H9 (cell line): ENCODE measurements around the gene ETV6. TPM values are rescaled to one million over a fixed set of nuclear protein-coding genes. Genes with fewer than 3 reads are reported as not detected.

Source experiments
- DNase-seq: peaks from one replicate; pipeline ENCODE4 v3.0.0-alpha.2; 2017
- H2AFZ ChIP-seq: one replicate; pipeline ENCODE4 v1.6.1; 2013; ENCODE audit warnings: mild to moderate bottlenecking, low read length, control low read depth, moderate library complexity
- H2AK5ac ChIP-seq: 2 replicates; pipeline ENCODE4 v1.6.1; 2013; ENCODE audit warnings: low read length, control low read depth, mixed read lengths; ENCODE audit not compliant: insufficient read length
- H2BK120ac ChIP-seq: one replicate; pipeline ENCODE4 v1.6.1; 2013; ENCODE audit warnings: low read depth, mild to moderate bottlenecking, low read length, control low read depth, inconsistent platforms; ENCODE audit not compliant: poor library complexity, severe bottlenecking
- H2BK12ac ChIP-seq: 2 replicates; pipeline ENCODE4 v1.6.1; 2013; ENCODE audit warnings: low read length, control low read depth, mixed read lengths, low read depth; ENCODE audit not compliant: insufficient read length
- H2BK15ac ChIP-seq: 2 replicates; pipeline ENCODE4 v1.6.1; 2013; ENCODE audit warnings: low read depth, low read length, control low read depth
- H2BK20ac ChIP-seq: one replicate; pipeline ENCODE4 v1.6.1; 2013; ENCODE audit warnings: low read depth, mild to moderate bottlenecking, low read length, control low read depth, inconsistent platforms; ENCODE audit not compliant: poor library complexity, severe bottlenecking
- H2BK5ac ChIP-seq: 2 replicates; pipeline ENCODE4 v1.6.1; 2013; ENCODE audit warnings: low read length, control low read depth, mixed read lengths; ENCODE audit not compliant: insufficient read length
- H3K14ac ChIP-seq: 2 replicates; pipeline ENCODE4 v1.6.1; 2013; ENCODE audit warnings: low read length, control low read depth; ENCODE audit not compliant: insufficient read depth
- H3K18ac ChIP-seq: 2 replicates; pipeline ENCODE4 v1.6.1; 2013; ENCODE audit warnings: low read depth, mild to moderate bottlenecking, mixed read lengths, low read length, control low read depth; ENCODE audit not compliant: insufficient read length
- H3K23ac ChIP-seq: 2 replicates; pipeline ENCODE4 v1.6.1; 2013; ENCODE audit warnings: low read length, control low read depth, mixed read lengths, low read depth; ENCODE audit not compliant: insufficient read length
- H3K23me2 ChIP-seq: 2 replicates; pipeline ENCODE4 v1.6.1; 2013; ENCODE audit warnings: low read depth, mild to moderate bottlenecking, mixed read lengths, low read length, control low read depth; ENCODE audit not compliant: insufficient read length, poor library complexity, severe bottlenecking
- H3K27ac ChIP-seq: 2 replicates; pipeline ENCODE4 v1.5.1; 2013; ENCODE audit warnings: low read length, control low read depth, mixed read lengths, low read depth; ENCODE audit not compliant: insufficient read length
- H3K27me3 ChIP-seq: 2 replicates; pipeline ENCODE4 v1.6.1; 2013; ENCODE audit warnings: low read length, control low read depth, inconsistent platforms; ENCODE audit not compliant: insufficient read depth
- H3K4ac ChIP-seq: 2 replicates; pipeline ENCODE4 v1.6.1; 2013; ENCODE audit warnings: low read depth, mild to moderate bottlenecking, control low read depth, inconsistent platforms, low read length, moderate library complexity
- H3K4me1 ChIP-seq: 2 replicates; pipeline ENCODE4 v1.6.1; 2013; ENCODE audit warnings: low read length, control low read depth, inconsistent platforms; ENCODE audit not compliant: insufficient read depth
- H3K4me2 ChIP-seq: 2 replicates; pipeline ENCODE4 v1.6.1; 2013; ENCODE audit warnings: low read length, control low read depth, mixed read lengths; ENCODE audit not compliant: insufficient read length, insufficient read depth
- H3K56ac ChIP-seq: 2 replicates; pipeline ENCODE4 v1.6.1; 2013; ENCODE audit warnings: low read depth, mild to moderate bottlenecking, mixed read lengths, low read length, control low read depth; ENCODE audit not compliant: insufficient read length
- H3K79me1 ChIP-seq: 2 replicates; pipeline ENCODE4 v1.6.1; 2013; ENCODE audit warnings: low read depth, mild to moderate bottlenecking, moderate library complexity, low read length, control low read depth, inconsistent platforms; ENCODE audit not compliant: insufficient read depth, poor library complexity, severe bottlenecking
- H3K79me2 ChIP-seq: 2 replicates; pipeline ENCODE4 v1.6.1; 2013; ENCODE audit warnings: low read length, control low read depth, inconsistent platforms; ENCODE audit not compliant: insufficient read depth
- H3K9ac ChIP-seq: 2 replicates; pipeline ENCODE4 v1.6.1; 2013; ENCODE audit warnings: low read length, control low read depth, mixed read lengths; ENCODE audit not compliant: insufficient read length; ENCODE audit errors: extremely low read depth
- H3K9me3 ChIP-seq: one replicate; pipeline ENCODE4 v1.6.1; 2013; ENCODE audit warnings: low read depth, low read length, inconsistent platforms; ENCODE audit not compliant: control insufficient read depth
- H3T11ph ChIP-seq: one replicate; pipeline ENCODE4 v1.6.1; 2013; ENCODE audit warnings: mild to moderate bottlenecking, low read length, control low read depth, inconsistent platforms
- H4K20me1 ChIP-seq: one replicate; pipeline ENCODE4 v1.6.1; 2013; ENCODE audit not compliant: control insufficient read depth, insufficient read length, insufficient read depth
- H4K5ac ChIP-seq: 2 replicates; pipeline ENCODE4 v1.6.1; 2013; ENCODE audit warnings: low read depth, mild to moderate bottlenecking, mixed read lengths, low read length, control low read depth; ENCODE audit not compliant: insufficient read length
- H4K8ac ChIP-seq: replicated peaks from 2 replicates; pipeline ENCODE4 v1.6.1; 2013; ENCODE audit warnings: low read length, control low read depth, mixed read lengths, low read depth; ENCODE audit not compliant: insufficient read length
- H4K91ac ChIP-seq: 2 replicates; pipeline ENCODE4 v1.6.1; 2013; ENCODE audit warnings: low read depth, mild to moderate bottlenecking, moderate library complexity, mixed read lengths, low read length, control low read depth; ENCODE audit not compliant: insufficient read length
- H3K27ac Mint-ChIP-seq, 3 experiments: 2 replicates in 2 of 3; 3 replicates in 1 of 3; pipeline ENCODE4 v1.8.0; 2020 to 2021; ENCODE audit warnings: mixed read lengths in 3 of 3, mild to moderate bottlenecking in 1 of 3, moderate library complexity in 1 of 3
- H3K27me3 Mint-ChIP-seq: 2 replicates; pipeline ENCODE4 v1.8.0; 2021; ENCODE audit warnings: low read depth, mild to moderate bottlenecking, moderate library complexity, mixed read lengths
- H3K36me3 Mint-ChIP-seq, 3 experiments: 2 replicates in 2 of 3; 3 replicates in 1 of 3; pipeline ENCODE4 v1.8.0; 2020 to 2021; ENCODE audit warnings: low read depth in 3 of 3, mixed read lengths in 3 of 3; ENCODE audit not compliant: insufficient read depth in 1 of 3
- H3K4me1 Mint-ChIP-seq, 2 experiments: 2 replicates each; pipeline ENCODE4 v1.8.0; 2020; ENCODE audit warnings: mixed read lengths in 2 of 2
- H3K4me3 Mint-ChIP-seq, 2 experiments: 2 replicates in 1 of 2; 3 replicates in 1 of 2; pipeline ENCODE4 v1.8.0; 2020 to 2021; ENCODE audit warnings: mild to moderate bottlenecking in 2 of 2, mixed read lengths in 2 of 2, moderate library complexity in 1 of 2
- H3K9me3 Mint-ChIP-seq, 2 experiments: 2 replicates in 1 of 2; 3 replicates in 1 of 2; pipeline ENCODE4 v1.8.0; 2020; ENCODE audit warnings: mild to moderate bottlenecking in 2 of 2, mixed read lengths in 2 of 2, moderate library complexity in 1 of 2
- CTCF ChIP-seq: fragments of 200-600 bp; sonication (generic); conservative IDR thresholded peaks from 3 replicates; pipeline ENCODE4 v1.8.0; 2021; ENCODE audit warnings: antibody characterized with exemption, mild to moderate bottlenecking
- WGBS: extraction: QIAGEN DNeasy Blood & Tissue Kit; methylation state at CpG from one replicate; pipeline ENCODE4 v1.1.7; 2013; ENCODE audit warnings: missing lambda C conversion rate, low lambda C conversion rate, mixed read lengths; ENCODE audit not compliant: insufficient read length; ENCODE audit errors: extremely low coverage; 5-methylcytosine and 5-hydroxymethylcytosine counted together
- total RNA-seq: library from RNA; stranded (reverse); gene quantifications from 2 replicates; pipeline ENCODE4 v1.2.1, GENCODE V29; 2021

ETV6 gene
- total RNA-seq, 1 experiment from 2014 or later, result 28.7 TPM

DNA sequence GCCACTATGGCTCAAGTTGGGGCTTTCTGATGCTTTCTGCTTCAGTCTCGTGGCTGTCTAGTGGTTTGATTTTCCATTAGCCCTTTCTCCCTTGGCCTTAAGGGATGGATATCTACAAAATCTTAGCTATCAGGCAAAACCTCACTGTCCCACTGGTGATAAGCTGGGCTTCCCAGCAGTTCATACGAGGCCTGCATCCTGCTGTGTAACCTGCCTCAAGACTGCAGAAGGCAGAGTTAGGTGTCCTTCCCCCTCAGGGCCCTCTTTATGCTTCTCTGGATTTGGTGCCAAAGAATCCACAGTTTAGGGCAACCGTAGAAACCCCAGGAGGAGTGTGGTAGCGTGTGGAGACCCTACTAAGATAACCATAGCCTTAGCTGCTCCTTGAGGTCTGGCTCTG lies 38.9 kb downstream of the ETV6 start:
- H3K36me3 Mint-ChIP-seq, result no peaks in the 10 kb centered on the region; a peak in 1 of 7 replicates
- H3K4me1 Mint-ChIP-seq, result peaks cover 22 to 29% of the 10 kb centered on the region in 2 experiments
- H3T11ph ChIP-seq, result no peak overlapping the region
- H3K79me2 ChIP-seq, result peaks cover 3% of the 10 kb centered on the region; the same call in 1 of the 2 replicates
- peaks cover 2% of the 10 kb centered on the region for H3K4me1 ChIP-seq
- H3K4me2 ChIP-seq, result no peak overlapping the region
- no peak overlapping the region for H2BK5ac ChIP-seq
- WGBS, result no CpG with 5 or more reads among the region's 4 CpGs
- no peak overlapping the region for H4K91ac ChIP-seq
- no peak overlapping the region for H3K4ac ChIP-seq
- no peak overlapping the region for H4K8ac ChIP-seq
- H4K20me1 ChIP-seq, result no peaks in the 10 kb centered on the region
- no peaks in the 10 kb centered on the region for H3K23me2 ChIP-seq
- DNase-seq, result no peak
- H2BK20ac ChIP-seq, result no peak overlapping the region
- H3K18ac ChIP-seq, result no peak overlapping the region
- no peak overlapping the region for H2AK5ac ChIP-seq
- no peak overlapping the region for H2BK15ac ChIP-seq
- H3K27ac ChIP-seq, result no peak overlapping the region
- no peak overlapping the region for H3K9ac ChIP-seq
- no peak for TF ChIP-seq CTCF
- H3K27me3 Mint-ChIP-seq, result no peaks in the 10 kb centered on the region
- H3K9me3 Mint-ChIP-seq, result no peaks in the 10 kb centered on the region
- no peak overlapping the region for H2BK120ac ChIP-seq
- H3K14ac ChIP-seq, result 0 out of 2 replicates have a peak overlapping the region, but pooled peaks have one; percentile 8
- peak overlapping the region in 1 of 3 experiments; percentile 59; a peak in 2 of 7 replicates for H3K27ac Mint-ChIP-seq
- no peak overlapping the region for H3K23ac ChIP-seq
- no peaks in the 10 kb centered on the region for H3K27me3 ChIP-seq
- no peak overlapping the region for H2AFZ ChIP-seq
- H2BK12ac ChIP-seq, result no peak overlapping the region
- H3K56ac ChIP-seq, result no peak overlapping the region
- no peaks in the 10 kb centered on the region for H3K9me3 ChIP-seq
- no peak overlapping the region for H4K5ac ChIP-seq
- no peak overlapping the region for H3K4me3 Mint-ChIP-seq
- no peaks in the 10 kb centered on the region for H3K79me1 ChIP-seq
